GM13976 (cell line): ENCODE measurements around the gene CCL19.

Source experiments
- DNase-seq: peaks from one replicate; pipeline ENCODE4 v3.0.0; 2012; ENCODE audit warnings: low spot score
- CTCF ChIP-seq: IDR thresholded peaks from 2 replicates; pipeline ENCODE4 v1.5.1; 2012; ENCODE audit warnings: borderline replicate concordance, mild to moderate bottlenecking; ENCODE audit not compliant: insufficient read depth; ENCODE audit errors: extremely low read depth, missing control alignments, control extremely low read depth
- in situ Hi-C: fragments of 300-500 bp; cut with MboI; formaldehyde crosslinking; loops from one replicate; pipeline ENCODE4 v1.12.0; 2022; ENCODE audit warnings: low sequenced_read_pairs, mixed read lengths, inconsistent platforms; ENCODE audit not compliant: unreplicated experiment

The CCL19 gene

DNA sequence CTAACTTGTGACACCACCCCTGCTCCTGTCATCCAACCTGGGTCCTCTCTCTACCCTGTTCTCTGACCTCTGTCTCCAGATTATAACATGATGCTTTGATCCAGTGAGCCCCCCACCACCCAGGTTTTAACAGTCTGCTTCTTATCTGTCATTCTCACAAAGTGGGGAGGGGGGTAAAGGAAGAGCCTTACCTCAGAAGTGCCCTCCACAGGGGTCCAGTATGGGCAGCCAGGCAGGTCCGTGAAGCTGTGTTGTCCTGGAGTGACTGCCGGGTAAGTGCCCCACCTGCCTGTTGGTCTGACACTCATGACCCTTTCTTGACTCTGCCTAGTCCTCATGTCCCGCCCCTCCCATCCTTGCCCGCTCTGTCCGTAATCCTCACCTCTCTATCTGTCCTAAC is 35.7 kb downstream of the CCL19 start:
- DNase-seq, result no peak
- in situ Hi-C loops, result no loop called here
- TF ChIP-seq CTCF, result no peak

- in situ Hi-C loops, result no loop called here
- no peak for TF ChIP-seq CTCF
- DNase-seq, result no peak
These were observed 36.6 kb downstream of the CCL19 start for GRCh38 chr9:34654323-34655051.

DNA sequence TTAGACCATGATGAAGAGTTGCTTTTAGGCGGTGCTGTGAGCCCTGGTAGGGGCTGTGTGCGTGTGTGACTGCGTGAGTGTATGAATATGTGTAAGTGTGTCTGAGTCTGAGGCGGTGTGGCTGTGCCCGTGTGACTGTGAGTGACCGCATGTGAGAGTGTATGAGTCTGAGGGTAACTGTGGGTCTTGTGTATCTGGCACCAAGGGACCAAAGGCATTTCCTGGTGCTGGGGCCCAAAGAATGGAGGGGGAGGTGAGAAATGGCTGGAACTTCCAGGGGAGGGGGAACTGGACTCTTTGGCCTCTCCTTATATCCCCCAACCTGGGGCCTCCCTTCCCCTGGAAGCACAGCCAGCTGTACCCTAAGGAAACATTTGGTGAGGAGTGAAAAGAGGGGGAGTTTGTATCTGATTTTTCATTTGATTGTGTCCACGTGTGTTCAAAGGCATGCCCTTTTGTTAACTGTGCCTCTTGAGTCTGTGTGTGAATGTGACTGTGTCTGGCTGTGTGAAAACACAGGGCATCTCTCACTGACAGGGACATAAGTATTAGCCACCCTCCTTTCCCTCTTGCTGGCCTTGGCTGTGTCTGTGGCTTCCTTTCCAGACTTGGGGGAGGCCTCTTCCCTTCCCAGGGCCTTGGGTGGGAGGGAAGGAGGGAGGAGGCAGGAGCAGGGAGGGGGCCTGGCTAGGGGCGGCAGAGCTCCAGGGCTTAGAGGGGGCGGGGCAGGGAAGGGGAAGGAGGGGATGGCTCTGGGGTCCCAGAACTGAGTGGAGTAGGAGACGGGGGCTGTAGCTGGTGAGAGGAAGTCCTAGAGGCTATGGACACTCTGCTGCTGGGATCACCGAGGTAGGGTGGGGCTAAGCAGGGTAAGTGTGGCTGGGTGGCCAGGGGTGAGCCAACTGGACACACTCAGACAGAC is 37.7 kb downstream of the CCL19 start:
- DNase-seq, result no peak
- in situ Hi-C loops, result no loop called here

DNA sequence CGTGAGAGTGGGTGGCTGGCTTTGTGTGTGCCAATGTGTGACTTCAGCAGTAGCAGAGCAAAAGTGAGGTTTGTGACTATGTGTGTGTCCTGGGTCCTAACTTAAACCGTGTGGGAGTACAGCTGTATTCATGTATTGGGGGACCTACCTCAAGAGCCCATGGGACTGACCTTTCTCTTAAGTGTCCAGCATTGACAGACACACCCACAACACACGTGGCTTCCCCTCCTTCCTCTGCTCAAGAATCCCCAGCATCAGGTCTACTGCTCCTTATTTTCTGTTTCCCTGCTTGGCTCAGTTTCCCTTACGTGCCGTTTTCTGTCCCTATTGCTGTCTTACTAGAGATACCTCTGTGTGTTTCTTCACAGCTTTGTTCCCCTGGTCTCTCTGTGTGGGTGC is 38.5 kb downstream of the CCL19 start:
- no peak for TF ChIP-seq CTCF
- in situ Hi-C loops, result no loop called here
- no peak for DNase-seq

More for the DNA sequence above, 37.7 kb downstream of the CCL19 start:
- no peak for TF ChIP-seq CTCF

DNA sequence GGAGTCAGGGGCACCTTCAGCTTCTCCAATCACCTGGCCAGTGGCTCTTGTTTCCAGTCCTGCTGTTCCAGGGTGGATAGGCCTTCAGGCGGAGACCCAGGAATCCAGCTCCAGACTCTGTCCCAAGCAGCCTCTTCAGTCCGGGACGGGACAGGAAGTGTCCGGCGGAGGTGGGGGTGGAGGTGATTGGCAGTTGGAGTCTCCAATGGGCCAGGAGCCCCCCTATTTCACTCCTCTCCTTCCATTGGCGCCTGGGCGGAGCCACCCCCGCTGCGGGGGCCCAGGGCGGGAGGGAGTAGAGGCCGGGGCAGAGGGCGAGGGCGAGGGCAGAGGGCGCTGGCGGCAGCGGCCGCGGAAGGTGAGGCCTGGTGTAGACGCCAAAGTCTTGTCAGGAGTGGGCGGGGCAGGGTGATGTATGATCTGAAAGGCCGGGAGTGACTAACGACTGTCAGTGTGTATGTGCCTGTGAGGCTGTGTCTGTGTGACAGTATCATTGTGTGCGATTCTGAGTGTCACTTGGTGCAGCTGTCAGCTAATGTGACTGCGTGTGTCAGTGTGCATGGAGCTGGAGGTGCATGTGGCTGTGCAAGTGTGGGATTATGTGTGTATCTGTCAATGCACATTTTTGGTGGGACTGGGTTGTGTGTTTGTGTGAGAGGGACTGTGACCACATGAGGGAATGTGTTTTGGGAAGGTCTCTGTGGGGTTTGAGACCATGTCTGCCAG is 39.0 kb downstream of the CCL19 start, which contains the start of gene IL11RA:
Gene IL11RA (plus strand): TSS at position 310 of the 726 bp plus-strand sequence. CDS start 3,033 bp downstream, outside the sequence.
- in situ Hi-C loops, result no loop called here
- no peak for TF ChIP-seq CTCF
- DNase-seq, result no peak

GRCh38 chr9:34651321-34651720 is 39.8 kb downstream of the CCL19 start:
- in situ Hi-C loops, result no loop called here
- TF ChIP-seq CTCF, result no peak

More at GRCh38 chr9:34651321-34651720, 39.8 kb downstream of the CCL19 start:
- no peak for DNase-seq
